ENCODE measurements around the gene HEATR5B. TPM values are rescaled to one million over a fixed set of nuclear protein-coding genes. Genes with fewer than 3 reads are reported as not detected.

Gene HEATR5B
- total and polyA plus RNA-seq, 2 donors (not counting 1 experiment from before 2014, with no cell fraction given) = 15.7 to 22.0 TPM

- Histone ChIP-seq H3K27me3 (ENCODE audit: control insufficient read depth, insufficient read depth, low read length) (no peaks in the 10 kb centered on the region), H3K4me1 (ENCODE audit: control insufficient read depth, extremely low read depth, insufficient read depth, low read length) (no peaks in the 10 kb centered on the region), H3K4me3 (replicated peaks in 1 of 4; ENCODE audit: control extremely low read depth in 1 of 4, insufficient read depth in 1 of 4, low read depth in 3 of 4, low read length in 4 of 4) (no peak overlapping the region), H3K36me3 (ENCODE audit: control insufficient read depth, insufficient read depth, low read length) (peaks cover 1% of the 10 kb centered on the region), H4K20me1 (ENCODE audit: control insufficient read depth, extremely low read depth, insufficient read depth, low read length) (no peaks in the 10 kb centered on the region), H3K27ac (ENCODE audit: insufficient read depth, low read length) (no peak overlapping the region), H2AFZ (ENCODE audit: low read length) (no peak overlapping the region), H3K4me2 (ENCODE audit: extremely low read depth, insufficient read depth, low read length) (no peak overlapping the region), H3K9ac (ENCODE audit: insufficient read depth, low read length) (no peak overlapping the region), H3K79me2 (ENCODE audit: control insufficient read depth, insufficient read depth, low read length) (no peaks in the 10 kb centered on the region), H3K9me3 (ENCODE audit: control insufficient read depth, insufficient read depth, low read depth, low read length) (no peaks in the 10 kb centered on the region)
- TF ChIP-seq CTCF (conservative IDR thresholded peaks at IDR 0.05 in 1 of 2, IDR thresholded peaks at IDR 0.05 in 1 of 2; ENCODE audit: low read depth in 1 of 2, low read length in 2 of 2) (no peak), EZH2 (IDR thresholded peaks at IDR 0.05; ENCODE audit: low read length, missing control alignments) (no peak)
- DNase-seq (ENCODE audit: low read depth in 2 of 2) = no peak
Observed at GRCh38 chr2:37110306-37111212, 26.4 kb upstream of the HEATR5B start.

- no peak overlapping the region for H2AFZ ChIP-seq (ENCODE audit: low read length)
- TF ChIP-seq CTCF (conservative IDR thresholded peaks at IDR 0.05 in 1 of 2, IDR thresholded peaks at IDR 0.05 in 1 of 2; ENCODE audit: low read depth in 1 of 2, low read length in 2 of 2) (no peak), EZH2 (IDR thresholded peaks at IDR 0.05; ENCODE audit: low read length, missing control alignments) (no peak)
- no peak overlapping the region for H3K27ac ChIP-seq (ENCODE audit: insufficient read depth, low read length)
- no peaks in the 10 kb centered on the region for H3K27me3 ChIP-seq (ENCODE audit: control insufficient read depth, insufficient read depth, low read length)
- no peaks in the 10 kb centered on the region for H3K4me1 ChIP-seq (ENCODE audit: control insufficient read depth, extremely low read depth, insufficient read depth, low read length)
- H3K9me3 ChIP-seq (ENCODE audit: control insufficient read depth, insufficient read depth, low read depth, low read length) = no peaks in the 10 kb centered on the region
- H3K4me3 ChIP-seq (replicated peaks in 1 of 4; ENCODE audit: control extremely low read depth in 1 of 4, insufficient read depth in 1 of 4, low read depth in 3 of 4, low read length in 4 of 4) = no peak overlapping the region
- no peaks in the 10 kb centered on the region for H3K79me2 ChIP-seq (ENCODE audit: control insufficient read depth, insufficient read depth, low read length)
- H3K9ac ChIP-seq (ENCODE audit: insufficient read depth, low read length) = no peak overlapping the region
- no peak overlapping the region for H3K4me2 ChIP-seq (ENCODE audit: extremely low read depth, insufficient read depth, low read length)
- peaks cover 1% of the 10 kb centered on the region for H3K36me3 ChIP-seq (ENCODE audit: control insufficient read depth, insufficient read depth, low read length)
- no peaks in the 10 kb centered on the region for H4K20me1 ChIP-seq (ENCODE audit: control insufficient read depth, extremely low read depth, insufficient read depth, low read length)
- no peak for DNase-seq (ENCODE audit: low read depth in 2 of 2)
Observed at GRCh38 chr2:37109523-37109922, 25.4 kb upstream of the HEATR5B start.

GRCh38 chr2:37105150-37105549 lies 21.0 kb upstream of the HEATR5B start:
- Histone ChIP-seq H3K9ac (ENCODE audit: insufficient read depth, low read length) (no peak overlapping the region), H3K4me3 (replicated peaks in 1 of 4; ENCODE audit: control extremely low read depth in 1 of 4, insufficient read depth in 1 of 4, low read depth in 3 of 4, low read length in 4 of 4) (no peak overlapping the region), H3K27ac (ENCODE audit: insufficient read depth, low read length) (no peak overlapping the region), H2AFZ (ENCODE audit: low read length) (no peak overlapping the region), H3K4me2 (ENCODE audit: extremely low read depth, insufficient read depth, low read length) (no peak overlapping the region), H3K9me3 (ENCODE audit: control insufficient read depth, insufficient read depth, low read depth, low read length) (no peaks in the 10 kb centered on the region), H3K27me3 (ENCODE audit: control insufficient read depth, insufficient read depth, low read length) (no peaks in the 10 kb centered on the region), H3K79me2 (ENCODE audit: control insufficient read depth, insufficient read depth, low read length) (no peaks in the 10 kb centered on the region), H3K4me1 (ENCODE audit: control insufficient read depth, extremely low read depth, insufficient read depth, low read length) (no peaks in the 10 kb centered on the region), H3K36me3 (ENCODE audit: control insufficient read depth, insufficient read depth, low read length) (peaks cover 2% of the 10 kb centered on the region), H4K20me1 (ENCODE audit: control insufficient read depth, extremely low read depth, insufficient read depth, low read length) (no peaks in the 10 kb centered on the region)
- TF ChIP-seq EZH2 (IDR thresholded peaks at IDR 0.05; ENCODE audit: low read length, missing control alignments) (no peak), CTCF (conservative IDR thresholded peaks at IDR 0.05 in 1 of 2, IDR thresholded peaks at IDR 0.05 in 1 of 2; ENCODE audit: low read depth in 1 of 2, low read length in 2 of 2) (no peak)
- DNase-seq (ENCODE audit: low read depth in 2 of 2) = no peak
